Mammary epithelial cell (primary cell): ENCODE data around the gene EPHA6.

ENCODE experiments used
- EZH2 ChIP-seq: IDR thresholded peaks from 2 replicates; pipeline ENCODE4 v1.6.1; 2012; ENCODE audit warnings: low read length, inconsistent platforms, borderline replicate concordance
- TF ChIP-seq, protein P1 (sequence below), 2 donors: IDR thresholded peaks in 1 of 2; conservative IDR thresholded peaks in 1 of 2; 2 replicates each; pipeline ENCODE4 v1.5.1; 2011 to 2012; ENCODE audit warnings: inconsistent platforms in 2 of 2, low read length in 2 of 2, mild to moderate bottlenecking in 2 of 2, control low read depth in 1 of 2, low read depth in 1 of 2; ENCODE audit not compliant: insufficient read depth in 1 of 2; ENCODE audit errors: extremely low read depth in 1 of 2

GRCh38 chr3:97764407-97765238 lies 950.2 kb downstream of the EPHA6 start, which contains the start of gene ARL6:
- TF ChIP-seq, protein P1, sequence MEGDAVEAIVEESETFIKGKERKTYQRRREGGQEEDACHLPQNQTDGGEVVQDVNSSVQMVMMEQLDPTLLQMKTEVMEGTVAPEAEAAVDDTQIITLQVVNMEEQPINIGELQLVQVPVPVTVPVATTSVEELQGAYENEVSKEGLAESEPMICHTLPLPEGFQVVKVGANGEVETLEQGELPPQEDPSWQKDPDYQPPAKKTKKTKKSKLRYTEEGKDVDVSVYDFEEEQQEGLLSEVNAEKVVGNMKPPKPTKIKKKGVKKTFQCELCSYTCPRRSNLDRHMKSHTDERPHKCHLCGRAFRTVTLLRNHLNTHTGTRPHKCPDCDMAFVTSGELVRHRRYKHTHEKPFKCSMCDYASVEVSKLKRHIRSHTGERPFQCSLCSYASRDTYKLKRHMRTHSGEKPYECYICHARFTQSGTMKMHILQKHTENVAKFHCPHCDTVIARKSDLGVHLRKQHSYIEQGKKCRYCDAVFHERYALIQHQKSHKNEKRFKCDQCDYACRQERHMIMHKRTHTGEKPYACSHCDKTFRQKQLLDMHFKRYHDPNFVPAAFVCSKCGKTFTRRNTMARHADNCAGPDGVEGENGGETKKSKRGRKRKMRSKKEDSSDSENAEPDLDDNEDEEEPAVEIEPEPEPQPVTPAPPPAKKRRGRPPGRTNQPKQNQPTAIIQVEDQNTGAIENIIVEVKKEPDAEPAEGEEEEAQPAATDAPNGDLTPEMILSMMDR (conservative IDR thresholded peaks at IDR 0.05 in 1 of 2, IDR thresholded peaks at IDR 0.05 in 1 of 2; ENCODE audit: extremely low read depth in 1 of 2, insufficient read depth in 1 of 2, low read depth in 1 of 2, low read length in 2 of 2): peak in 1 of 2 donors; percentile 22
- no peak for TF ChIP-seq EZH2
